Lower lobe of right lung (tissue), 2 donors: ENCODE data around the gene BCL11B. TPM values are rescaled to one million over a fixed set of nuclear protein-coding genes. Genes with fewer than 3 reads are reported as not detected.

Experiments used
- ATAC-seq, 2 donors: fragments of 200-7000 bp; cut with Tn5 transposase; one replicate each; pipeline ENCODE4 v1.9.1; 2020 to 2022; ENCODE audit warnings: mild to moderate bottlenecking in 2 of 2, moderate library complexity in 2 of 2
- DNase-seq: peaks from one replicate; pipeline ENCODE4 v3.0.0-alpha.2; 2020
- H3K27ac ChIP-seq: fragments of 200-600 bp; one replicate; pipeline ENCODE4 v1.8.0; 2022
- H3K27me3 ChIP-seq: fragments of 200-600 bp; one replicate; pipeline ENCODE4 v1.8.0; 2022; ENCODE audit warnings: low read depth
- H3K36me3 ChIP-seq: fragments of 200-600 bp; one replicate; pipeline ENCODE4 v1.8.0; 2022; ENCODE audit warnings: mild to moderate bottlenecking
- H3K4me1 ChIP-seq: fragments of 200-600 bp; one replicate; pipeline ENCODE4 v1.8.0; 2022
- H3K4me3 ChIP-seq: fragments of 200-600 bp; one replicate; pipeline ENCODE4 v1.8.0; 2022; ENCODE audit warnings: mild to moderate bottlenecking
- H3K9me3 ChIP-seq: fragments of 200-600 bp; one replicate; pipeline ENCODE4 v1.8.0; 2022
- intact Hi-C: fragments of 100-400 bp; cut with DNase I; formaldehyde crosslinking; loops from one replicate; pipeline ENCODE4 v1.11.0; 2022
- total RNA-seq: library from RNA; stranded (reverse); fragmentation: NEBNext Ultra II Directional; extraction: Animal tissue kit (Norgen Biotek cat#: 25700); gene quantifications from one replicate; pipeline ENCODE4 v1.2.1, GENCODE V29; 2021
- TF ChIP-seq, protein P1 (sequence below): fragments of 200-600 bp; IDR thresholded peaks from one replicate; pipeline ENCODE4 v1.8.0; 2022; ENCODE audit warnings: antibody characterized with exemption, mild to moderate bottlenecking
- donor health status: DM: no; HTN: yes; CAD: no; lungs with severe emphysema.

The BCL11B gene
- total RNA-seq, 1 donor from 2014 or later = 2.3 TPM

DNA sequence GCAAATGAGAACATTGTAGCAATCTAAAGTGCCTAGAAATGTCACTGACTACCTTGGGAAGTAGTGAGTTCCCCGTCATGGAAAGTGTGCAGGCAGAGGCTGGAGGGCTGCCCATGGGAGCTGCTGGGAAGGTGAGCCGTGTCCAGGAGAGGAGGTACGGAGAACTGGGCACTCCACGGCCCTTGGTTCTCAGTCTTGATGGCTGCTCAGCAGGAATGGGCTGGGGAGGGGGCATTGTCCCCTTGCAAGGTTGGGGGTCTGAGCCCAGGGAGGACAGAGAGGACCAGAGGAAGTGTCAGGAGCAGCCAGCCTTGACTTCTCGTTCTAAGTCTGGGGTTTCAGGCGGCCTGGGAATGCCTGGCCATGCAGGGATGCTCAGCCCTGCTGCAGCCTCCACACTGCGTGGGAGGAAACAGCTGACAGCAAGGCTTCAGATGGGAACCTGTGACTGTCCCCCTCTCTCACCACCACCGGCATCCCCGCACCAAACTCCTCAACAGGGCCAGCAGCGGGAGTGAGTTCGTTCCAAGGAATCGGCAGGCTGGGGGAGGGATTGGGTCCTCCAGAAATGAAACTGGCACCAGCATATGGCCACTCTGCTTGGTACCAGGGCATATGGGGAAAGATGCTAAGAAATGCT is 140.2 kb downstream of the BCL11B start:
- H3K36me3 ChIP-seq = no peaks in the 10 kb centered on the region
- intact Hi-C loops = no loop called here

DNA sequence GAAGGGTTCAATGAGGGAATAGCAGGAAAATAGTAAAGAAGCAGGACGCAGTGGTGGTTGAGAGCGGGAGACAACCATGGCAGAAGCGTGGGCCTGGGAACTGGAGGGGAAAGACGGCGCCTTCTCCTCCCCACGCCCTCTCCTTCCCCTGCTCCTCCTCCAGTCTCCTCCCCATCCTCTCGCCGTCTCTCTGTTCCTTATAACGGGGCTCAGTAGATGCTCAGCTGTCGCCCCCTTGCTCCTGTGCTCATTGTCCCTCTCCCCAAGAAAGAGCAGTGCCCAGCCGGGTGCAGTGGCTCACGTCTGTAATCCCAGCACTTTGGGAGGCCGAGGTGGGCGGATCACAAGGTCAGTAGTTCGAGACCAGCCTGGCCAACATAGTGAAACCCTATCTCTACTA is 142.0 kb downstream of the BCL11B start:
- Histone ChIP-seq H3K27ac (no peak overlapping the region), H3K4me3 (no peak overlapping the region), H3K4me1 (no peaks in the 10 kb centered on the region), H3K27me3 (no peaks in the 10 kb centered on the region), H3K9me3 (no peaks in the 10 kb centered on the region), H3K36me3 (no peaks in the 10 kb centered on the region)
- ATAC-seq = no peak
- no peak for DNase-seq
- intact Hi-C loops = no loop called here
- TF ChIP-seq, protein P1, sequence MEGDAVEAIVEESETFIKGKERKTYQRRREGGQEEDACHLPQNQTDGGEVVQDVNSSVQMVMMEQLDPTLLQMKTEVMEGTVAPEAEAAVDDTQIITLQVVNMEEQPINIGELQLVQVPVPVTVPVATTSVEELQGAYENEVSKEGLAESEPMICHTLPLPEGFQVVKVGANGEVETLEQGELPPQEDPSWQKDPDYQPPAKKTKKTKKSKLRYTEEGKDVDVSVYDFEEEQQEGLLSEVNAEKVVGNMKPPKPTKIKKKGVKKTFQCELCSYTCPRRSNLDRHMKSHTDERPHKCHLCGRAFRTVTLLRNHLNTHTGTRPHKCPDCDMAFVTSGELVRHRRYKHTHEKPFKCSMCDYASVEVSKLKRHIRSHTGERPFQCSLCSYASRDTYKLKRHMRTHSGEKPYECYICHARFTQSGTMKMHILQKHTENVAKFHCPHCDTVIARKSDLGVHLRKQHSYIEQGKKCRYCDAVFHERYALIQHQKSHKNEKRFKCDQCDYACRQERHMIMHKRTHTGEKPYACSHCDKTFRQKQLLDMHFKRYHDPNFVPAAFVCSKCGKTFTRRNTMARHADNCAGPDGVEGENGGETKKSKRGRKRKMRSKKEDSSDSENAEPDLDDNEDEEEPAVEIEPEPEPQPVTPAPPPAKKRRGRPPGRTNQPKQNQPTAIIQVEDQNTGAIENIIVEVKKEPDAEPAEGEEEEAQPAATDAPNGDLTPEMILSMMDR = no peak

More for the DNA sequence above, 140.2 kb downstream of the BCL11B start:
- no peak overlapping the region for H3K27ac ChIP-seq
- no peaks in the 10 kb centered on the region for H3K27me3 ChIP-seq
- H3K9me3 ChIP-seq = no peaks in the 10 kb centered on the region
- ATAC-seq (no peak), DNase-seq (no peak)
- TF ChIP-seq, protein P1 = no peak
- no peak overlapping the region for H3K4me3 ChIP-seq
- no peaks in the 10 kb centered on the region for H3K4me1 ChIP-seq

DNA sequence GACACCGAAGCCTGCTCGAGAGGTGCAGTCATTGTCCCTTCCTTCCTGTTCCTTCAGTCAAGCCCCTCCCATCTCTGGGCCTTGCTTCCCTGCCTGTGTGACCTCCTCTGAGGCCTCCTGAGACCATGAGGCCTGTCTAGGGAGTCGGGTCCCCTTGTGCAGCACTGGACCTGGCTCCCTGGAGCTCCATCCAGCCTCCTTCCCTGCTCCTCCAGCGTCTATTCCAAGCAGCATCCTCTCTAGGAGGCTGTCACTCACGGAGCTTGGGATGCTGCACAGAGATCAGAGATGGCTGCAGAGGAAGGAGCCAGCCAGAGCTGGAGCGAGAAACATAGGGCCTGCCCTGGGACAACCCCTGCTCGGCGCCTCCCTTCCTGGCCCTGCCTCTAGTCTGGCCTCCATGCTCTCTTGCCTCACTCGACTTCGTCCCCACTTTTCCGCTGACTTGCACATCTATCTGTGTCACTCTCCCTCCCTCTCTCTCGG is 142.7 kb downstream of the BCL11B start:
- intact Hi-C loops = no loop called here
- DNase-seq (no peak), ATAC-seq (no peak)
- Histone ChIP-seq H3K4me1 (no peaks in the 10 kb centered on the region), H3K36me3 (no peaks in the 10 kb centered on the region), H3K27ac (no peak overlapping the region), H3K9me3 (no peaks in the 10 kb centered on the region), H3K27me3 (no peaks in the 10 kb centered on the region), H3K4me3 (no peak overlapping the region)
- TF ChIP-seq, protein P1 = no peak

DNA sequence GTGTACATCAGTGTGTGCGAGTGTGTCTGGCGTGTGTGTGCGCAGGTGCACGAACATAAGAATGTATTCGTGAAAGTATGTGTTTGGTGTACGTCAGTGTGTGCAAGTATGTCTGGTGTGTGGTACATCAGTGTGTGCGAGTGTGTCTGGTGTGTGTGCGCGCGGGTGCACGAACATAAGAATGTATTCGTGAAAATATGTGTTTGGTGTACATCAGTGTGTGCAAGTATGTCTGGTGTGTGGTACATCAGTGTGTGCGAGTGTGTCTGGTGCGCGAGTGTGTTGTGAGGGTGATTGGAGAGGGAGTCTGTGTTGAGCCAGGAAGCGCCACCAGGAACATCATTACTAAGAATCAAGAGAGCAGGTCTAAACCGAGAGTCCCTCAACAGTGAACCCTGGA is 143.8 kb downstream of the BCL11B start:
- TF ChIP-seq, protein P1 = no peak
- DNase-seq (no peak), ATAC-seq (no peak)
- intact Hi-C loops = no loop called here
- Histone ChIP-seq H3K4me1 (no peaks in the 10 kb centered on the region), H3K27me3 (no peaks in the 10 kb centered on the region), H3K9me3 (no peaks in the 10 kb centered on the region), H3K36me3 (no peaks in the 10 kb centered on the region), H3K4me3 (no peak overlapping the region), H3K27ac (no peak overlapping the region)

DNA sequence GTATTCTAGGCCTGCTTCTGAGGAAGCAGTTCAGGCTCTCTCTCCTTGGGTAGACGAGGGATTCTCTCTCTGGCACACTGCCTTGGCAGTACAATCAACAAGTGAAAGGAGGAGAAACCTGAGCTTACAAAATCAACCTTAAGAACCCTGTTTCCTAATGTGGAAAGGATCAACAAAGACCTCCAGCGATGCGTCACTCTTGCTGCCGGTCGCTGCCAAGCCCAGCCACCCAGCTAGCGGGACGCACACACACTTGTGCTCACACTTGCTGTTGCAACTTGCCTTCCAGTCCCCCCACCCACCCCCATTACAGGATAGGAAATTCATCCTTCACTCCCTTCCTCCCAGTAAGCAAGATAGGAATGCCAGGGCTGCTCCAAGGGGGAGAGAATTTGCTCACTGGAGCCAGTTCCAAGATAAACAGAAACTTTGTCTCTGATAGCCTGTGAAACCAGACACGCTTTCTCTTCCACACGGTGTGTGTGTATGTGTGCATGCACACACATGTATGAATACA is 144.3 kb downstream of the BCL11B start:
- Histone ChIP-seq H3K36me3 (no peaks in the 10 kb centered on the region), H3K9me3 (no peaks in the 10 kb centered on the region), H3K4me3 (no peak overlapping the region), H3K4me1 (no peaks in the 10 kb centered on the region), H3K27me3 (no peaks in the 10 kb centered on the region), H3K27ac (no peak overlapping the region)
- no peak for DNase-seq
- TF ChIP-seq, protein P1 = no peak
- ATAC-seq = no peak
- intact Hi-C loops = no loop called here
